GM21526 (cell line): ENCODE measurements around the gene UBTF.

ENCODE experiments used
- ATAC-seq: cut with Tn5 transposase; IDR thresholded peaks from one replicate; pipeline ENCODE4 v1.9.1; 2021; ENCODE audit warnings: moderate library complexity; ENCODE audit not compliant: unreplicated experiment, low FRiP score

Gene UBTF

DNA sequence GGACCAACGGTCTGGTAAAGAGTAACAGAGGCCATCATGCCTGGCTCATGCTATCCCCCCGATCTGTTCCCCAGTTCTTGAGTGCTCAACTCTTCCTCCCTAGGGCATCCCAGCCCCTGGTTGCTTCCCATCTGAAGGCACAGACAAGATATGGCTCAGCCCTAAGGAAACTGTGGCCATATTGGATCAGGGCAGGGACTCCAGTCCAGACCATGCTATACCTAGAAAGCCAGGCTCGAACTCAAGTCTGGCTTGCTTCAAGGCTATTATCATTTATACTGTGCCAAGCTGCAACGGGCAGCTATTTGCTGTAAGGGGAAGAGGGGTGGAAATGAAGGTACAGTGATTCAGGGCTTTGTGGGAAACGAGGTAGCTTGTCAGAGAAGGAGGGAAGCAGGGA is 2.8 kb downstream of the UBTF start:
- ATAC-seq, result no peak

GRCh38 chr17:44216173-44216572 is 3.3 kb downstream of the UBTF start:
- ATAC-seq, result no peak

DNA sequence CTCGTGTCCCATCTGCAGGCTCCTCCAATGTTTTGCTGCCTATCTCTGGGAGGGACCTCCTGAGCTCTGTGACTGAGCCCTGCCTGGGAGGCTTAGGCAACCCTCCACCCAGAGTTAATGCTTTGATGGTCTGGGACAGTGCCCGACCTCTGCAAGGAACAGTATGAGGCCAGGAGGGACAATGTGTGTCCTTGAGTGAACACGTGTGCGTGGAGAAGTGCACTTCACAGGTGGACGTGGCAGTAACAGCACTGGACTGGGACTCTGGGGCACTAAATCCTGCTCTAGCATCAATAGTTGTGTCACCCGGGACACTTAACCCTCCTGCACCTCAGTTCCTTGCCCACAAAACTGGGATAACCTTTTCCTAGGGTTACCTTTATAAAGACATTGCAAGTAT is 4.6 kb downstream of the UBTF start:
- no peak for ATAC-seq

GRCh38 chr17:44214230-44214494 is 5.3 kb downstream of the UBTF start:
- no peak for ATAC-seq

GRCh38 chr17:44213403-44214229 is 5.9 kb downstream of the UBTF start:
- no peak for ATAC-seq

DNA sequence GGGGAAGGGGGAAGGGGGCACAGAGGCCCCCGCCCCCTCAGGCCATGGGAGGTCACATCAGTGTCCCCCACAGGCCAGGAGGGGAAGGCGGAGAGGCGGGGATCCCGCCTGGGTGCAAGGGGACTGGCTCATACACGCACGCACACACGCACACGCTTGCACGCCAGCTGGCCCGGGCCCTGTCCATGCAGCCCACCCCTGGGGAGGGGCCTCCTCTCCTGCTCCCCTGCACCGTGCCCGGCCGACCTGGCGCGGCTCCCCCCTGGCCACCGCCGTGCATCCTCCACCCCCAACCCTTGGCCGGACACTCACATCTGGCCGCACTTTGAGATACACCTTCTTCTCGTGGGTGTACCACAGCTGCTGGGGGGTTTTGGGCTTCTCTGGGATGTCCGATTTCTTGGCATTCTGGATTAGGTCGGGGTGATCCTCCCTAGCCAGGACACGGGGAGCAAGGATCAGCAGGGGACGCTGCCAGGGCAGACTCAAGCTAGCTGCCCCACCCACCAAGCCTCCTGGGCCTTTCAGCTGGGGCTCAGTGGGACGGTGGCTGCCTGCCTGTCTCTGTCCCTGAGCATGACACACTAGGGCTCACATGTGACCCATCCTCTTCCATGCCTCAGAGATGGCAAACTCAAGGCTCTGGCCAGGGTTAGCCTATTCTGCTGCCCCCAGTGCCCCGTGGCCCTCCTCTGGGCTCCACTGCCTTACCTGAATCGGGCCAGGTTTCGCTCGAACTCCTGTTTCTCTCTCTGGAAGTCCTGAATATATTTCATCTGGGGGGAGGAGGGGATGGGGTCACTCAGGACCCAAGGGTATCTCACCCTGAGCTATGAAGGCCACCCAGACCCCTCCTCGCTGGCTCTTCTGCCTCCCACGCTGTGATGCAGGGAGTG is 6.7 kb downstream of the UBTF start:
- ATAC-seq, result no peak

- no peak for ATAC-seq
Measured at GRCh38 chr17:44211281-44212265, 7.9 kb downstream of the UBTF start.

DNA sequence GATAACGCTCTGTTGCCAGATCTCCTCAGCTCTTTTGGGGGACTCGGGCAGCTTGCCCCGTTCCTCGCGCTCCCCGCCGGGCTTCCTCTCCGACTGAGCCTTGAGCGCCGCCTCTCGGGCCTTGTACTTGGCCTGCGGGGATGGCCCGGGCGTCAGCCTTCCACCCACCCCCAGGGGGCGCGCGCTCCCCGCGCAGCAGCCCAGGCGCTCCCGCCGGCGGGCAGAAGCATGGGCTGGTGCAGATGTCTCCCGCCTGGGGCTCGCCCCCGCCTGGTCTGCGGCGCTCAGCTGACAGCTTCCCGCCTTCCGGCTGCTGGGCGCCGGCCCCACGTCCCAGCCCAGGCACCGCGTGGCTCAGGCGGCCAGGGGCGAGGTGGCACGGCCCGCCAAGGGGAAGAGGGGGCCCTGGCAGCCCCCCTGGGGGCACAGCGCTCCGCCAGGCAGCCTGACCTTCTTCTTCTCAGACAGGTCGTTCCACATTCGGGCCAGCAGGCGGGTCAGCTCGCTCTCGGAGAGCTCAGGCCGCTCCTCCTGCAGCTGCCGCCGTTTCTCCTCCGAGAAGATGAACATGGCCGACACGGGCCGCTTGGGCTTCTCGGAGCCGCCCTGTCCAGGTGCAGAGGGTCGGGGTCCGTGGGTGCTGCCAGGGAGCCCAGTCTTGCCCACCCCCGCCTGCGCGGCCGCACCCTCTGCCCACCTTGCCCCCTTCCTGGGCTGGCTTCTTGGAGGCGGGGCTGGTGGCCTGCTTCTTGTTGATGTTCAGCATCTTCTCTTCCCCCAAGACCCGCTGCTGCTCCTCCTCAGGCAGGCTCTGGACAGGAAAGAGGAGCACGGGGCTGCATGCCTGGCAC is 8.9 kb downstream of the UBTF start:
- ATAC-seq, result no peak

DNA sequence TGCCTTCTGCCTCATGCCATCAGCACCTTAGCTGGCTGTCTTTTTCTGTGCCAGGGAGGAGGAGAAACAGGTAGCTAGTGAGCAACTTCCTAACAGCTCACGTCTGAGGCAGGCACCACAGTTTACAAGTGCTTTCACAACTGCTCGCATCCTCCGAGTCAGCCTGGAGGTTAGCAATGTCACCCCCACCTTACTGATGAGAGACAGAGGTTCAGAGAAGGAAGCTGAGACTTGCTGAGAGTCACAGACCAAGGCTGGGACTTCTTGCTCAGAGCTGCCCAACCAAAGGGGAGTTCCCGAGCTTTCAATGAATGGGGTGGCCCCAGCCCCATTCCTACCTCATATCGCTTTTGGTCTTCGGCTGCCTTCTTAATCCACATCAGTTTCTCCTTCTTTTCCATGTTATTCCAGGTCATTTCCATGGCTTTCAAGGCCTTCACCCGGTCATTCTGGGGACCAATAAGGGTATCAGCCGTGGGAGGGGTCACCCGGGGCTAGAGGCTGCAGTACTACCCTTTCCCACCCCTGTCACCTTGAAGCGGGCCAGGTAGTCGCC is 9.6 kb downstream of the UBTF start:
- no peak for ATAC-seq

- no peak for ATAC-seq
Measured at GRCh38 chr17:44207743-44208142, 11.7 kb downstream of the UBTF start.

- no peak for ATAC-seq
Measured at GRCh38 chr17:44207319-44207718, 12.2 kb downstream of the UBTF start.

DNA sequence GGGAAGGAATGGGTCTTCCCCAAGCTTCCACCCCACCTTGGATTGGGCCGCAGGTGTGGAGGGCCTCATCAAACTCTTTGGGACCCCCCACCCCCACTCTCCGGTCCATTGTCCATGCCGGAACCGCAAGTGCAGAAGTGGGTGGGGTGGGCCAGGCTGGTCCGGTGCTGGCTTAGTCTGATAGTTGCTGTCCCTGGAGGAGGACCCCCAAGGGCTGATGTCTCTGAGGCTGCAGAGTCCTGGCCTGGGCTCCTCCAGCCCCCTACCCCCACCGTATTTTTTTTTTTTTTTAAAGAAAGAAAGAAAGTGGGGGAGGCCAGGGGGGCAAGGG is 12.7 kb downstream of the UBTF start:
- ATAC-seq, result no peak

DNA sequence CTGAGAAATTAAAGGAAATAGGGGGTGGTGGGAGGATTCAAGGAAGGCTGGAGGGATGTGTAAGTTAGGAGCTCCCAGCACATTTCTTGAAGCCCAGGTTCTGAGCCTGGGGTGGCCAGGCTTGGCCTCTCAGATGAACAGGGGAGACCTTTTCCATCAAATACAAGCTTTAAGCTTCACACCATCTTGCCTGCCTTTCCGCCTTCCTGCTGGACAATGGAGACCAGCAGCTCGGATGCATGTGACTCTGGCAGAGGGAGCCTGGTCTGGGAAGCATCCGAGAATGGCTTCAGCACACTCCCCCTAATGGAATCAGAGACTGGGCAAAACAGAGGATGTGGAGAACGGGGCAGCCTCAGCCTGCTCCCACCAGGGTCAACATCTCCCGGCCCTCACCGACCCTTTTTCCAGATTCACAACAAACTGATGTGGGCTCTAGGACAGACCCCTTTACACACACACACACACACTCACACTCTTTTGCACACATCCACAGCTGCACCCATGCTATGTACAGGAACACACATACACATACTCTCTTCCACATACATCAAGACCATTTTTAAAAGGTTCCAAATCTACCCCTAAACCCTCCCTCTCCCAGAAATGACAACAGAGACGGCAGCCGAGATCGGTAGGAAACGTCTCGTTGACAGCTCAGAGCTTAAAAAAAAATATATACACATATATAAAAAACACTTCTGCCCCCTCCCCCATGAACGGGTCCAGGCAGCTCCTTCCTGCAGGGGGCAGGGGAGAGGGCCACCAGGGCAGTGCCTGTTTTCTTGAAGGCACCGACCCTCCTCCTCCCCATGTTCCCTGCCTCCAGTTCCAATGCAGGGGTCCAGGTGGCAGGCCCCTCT is 13.3 kb downstream of the UBTF start:
- ATAC-seq, result no peak

DNA sequence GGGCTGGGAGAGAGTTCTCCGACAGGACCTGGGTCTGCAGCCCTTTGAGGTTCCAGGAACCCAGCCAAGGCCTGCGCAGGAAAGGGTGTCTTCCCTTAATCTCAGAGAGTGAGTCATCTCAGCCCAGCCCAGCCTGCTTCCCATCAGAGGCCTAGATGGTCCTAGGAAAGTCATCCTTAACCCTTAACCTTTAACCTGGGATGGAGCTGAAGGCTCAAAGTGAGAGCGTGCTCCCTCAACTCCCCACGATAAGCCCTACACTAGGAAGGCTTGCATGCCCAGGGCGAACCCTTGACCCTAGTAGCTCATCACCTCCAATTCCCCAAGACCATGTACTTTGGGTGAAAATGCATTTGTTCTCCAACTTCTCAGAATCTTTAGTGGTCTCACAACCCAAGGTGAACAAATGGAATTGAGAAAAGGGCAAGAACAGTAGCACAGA is 15.0 kb downstream of the UBTF start:
- no peak for ATAC-seq

DNA sequence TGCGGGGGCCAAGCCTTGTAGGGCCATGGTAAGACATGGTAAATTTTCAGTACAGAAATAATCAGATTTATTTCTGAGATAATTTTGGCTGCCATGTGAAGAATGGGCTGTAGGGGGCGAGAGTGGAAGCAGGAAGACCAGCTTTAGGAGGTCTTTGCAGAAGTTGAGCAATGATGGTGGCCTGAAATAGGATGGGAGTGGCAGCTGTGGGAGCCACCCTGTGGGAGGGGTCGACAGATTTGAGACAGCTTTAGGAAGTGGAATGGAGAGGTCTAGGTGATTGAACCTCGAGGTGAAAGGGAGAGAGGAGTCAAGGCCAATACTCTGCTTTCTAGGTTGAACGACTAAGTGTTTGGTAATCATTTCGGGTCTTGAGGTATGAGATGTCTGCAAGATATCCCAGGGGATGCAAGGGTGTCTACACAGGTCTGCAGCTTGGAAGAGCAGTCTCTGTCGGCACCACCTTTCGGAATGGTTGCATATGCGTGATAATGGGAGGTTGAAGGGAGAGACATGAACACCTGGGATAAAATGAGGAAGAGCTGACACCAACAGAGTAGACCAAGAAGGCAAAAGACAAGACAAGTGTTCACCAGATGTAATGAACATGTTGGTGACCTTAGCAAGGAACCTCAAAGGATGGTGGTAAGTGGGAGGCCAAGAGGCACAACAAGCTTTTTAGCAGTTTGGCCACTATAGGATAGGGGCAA is 15.6 kb downstream of the UBTF start:
- no peak for ATAC-seq

DNA sequence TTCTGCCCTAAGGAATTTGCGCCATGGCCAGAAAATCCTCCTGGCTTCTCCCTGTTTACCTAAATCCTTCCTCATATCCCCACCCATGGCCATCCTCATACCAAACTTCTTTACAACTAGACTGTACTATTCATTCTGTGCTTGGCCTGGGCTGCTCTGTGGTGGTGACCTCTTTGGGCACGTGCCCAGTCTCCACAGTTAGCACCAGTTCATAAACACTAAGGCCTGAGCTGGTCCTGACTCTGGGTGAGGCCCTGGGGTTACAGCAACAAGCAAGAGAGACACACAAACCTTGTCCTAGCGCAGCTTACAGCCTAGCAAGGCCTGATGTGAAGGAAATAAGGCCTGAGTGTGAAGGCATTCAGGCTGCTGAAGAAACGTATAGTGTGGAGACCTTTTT is 16.7 kb downstream of the UBTF start:
- ATAC-seq, result no peak

DNA sequence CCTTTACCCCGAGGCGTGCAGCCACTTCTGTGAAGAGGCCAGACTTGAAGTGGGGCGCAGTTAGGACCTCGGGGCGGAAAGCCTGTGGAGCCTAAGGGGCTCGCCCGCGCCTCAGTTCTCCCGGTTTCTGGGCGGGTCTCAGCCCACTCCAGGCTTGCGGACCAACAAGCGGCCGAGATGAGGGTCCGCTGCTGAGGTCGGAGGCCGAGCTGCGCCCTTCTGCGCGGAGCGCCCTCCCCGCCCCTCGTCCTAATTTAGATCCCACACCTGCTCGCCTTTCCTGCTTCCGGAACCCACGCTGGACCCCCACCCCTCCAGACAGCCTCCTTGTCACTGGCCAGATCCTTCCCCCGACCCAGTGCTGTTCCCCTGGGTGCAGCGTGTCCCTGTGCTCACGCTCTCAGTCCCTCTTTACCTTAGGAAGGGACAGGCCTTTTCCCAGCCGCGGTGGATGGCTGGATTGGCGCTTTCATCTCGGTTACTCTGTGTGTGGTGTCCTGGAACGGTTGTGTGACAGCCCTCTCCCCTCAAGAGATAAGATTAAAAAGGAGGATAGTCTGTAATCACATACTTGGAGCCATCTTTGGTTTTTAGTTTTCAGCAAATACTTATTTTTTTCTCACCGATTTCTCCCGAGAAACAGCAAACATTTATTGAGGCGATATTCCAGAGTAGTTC is 18.9 kb downstream of the UBTF start:
- peak; percentile 14 for ATAC-seq
